Nephron (organoid): ENCODE data around the gene ATCAY.
"Not testable (repeated sequence)": the region's sequence is repeated elsewhere in the genome, so short reads cannot be mapped to it uniquely, and the experiment has no call there.

Source experiments
- H3K27ac Mint-ChIP-seq, 3 experiments: 2 replicates each; pipeline ENCODE4 v1.8.0; 2020; ENCODE audit warnings: mixed read lengths in 3 of 3, mild to moderate bottlenecking in 2 of 3, moderate library complexity in 1 of 3
- H3K27me3 Mint-ChIP-seq: 2 replicates; pipeline ENCODE4 v1.8.0; 2021; ENCODE audit warnings: low read depth, mild to moderate bottlenecking, moderate library complexity, mixed read lengths
- H3K36me3 Mint-ChIP-seq: 2 replicates; pipeline ENCODE4 v1.8.0; 2020; ENCODE audit warnings: low read depth, mixed read lengths
- H3K4me1 Mint-ChIP-seq: 2 replicates; pipeline ENCODE4 v1.8.0; 2020; ENCODE audit warnings: mixed read lengths
- H3K4me3 Mint-ChIP-seq, 3 experiments: 2 replicates each; pipeline ENCODE4 v1.8.0; 2020; ENCODE audit warnings: mild to moderate bottlenecking in 3 of 3, mixed read lengths in 3 of 3, moderate library complexity in 2 of 3
- H3K9me3 Mint-ChIP-seq: 2 replicates; pipeline ENCODE4 v1.8.0; 2020; ENCODE audit warnings: mixed read lengths
- TF ChIP-seq, protein P1 (sequence below), 3 experiments: fragments of 200-600 bp; sonication (generic); IDR thresholded peaks; one replicate each; pipeline ENCODE4 v1.5.0; 2021; ENCODE audit warnings: antibody characterized with exemption in 3 of 3; ENCODE audit not compliant: unreplicated experiment in 3 of 3

The ATCAY gene

GRCh38 chr19:3890591-3890990, 10.1 kb downstream of the ATCAY start:
- Mint-ChIP-seq H3K9me3 (no peaks in the 10 kb centered on the region), H3K4me3 (no peak overlapping the region), H3K4me1 (no peaks in the 10 kb centered on the region), H3K27me3 (peaks cover 22% of the 10 kb centered on the region), H3K27ac (no peak overlapping the region), H3K36me3 (no peaks in the 10 kb centered on the region)
- TF ChIP-seq, protein P1, sequence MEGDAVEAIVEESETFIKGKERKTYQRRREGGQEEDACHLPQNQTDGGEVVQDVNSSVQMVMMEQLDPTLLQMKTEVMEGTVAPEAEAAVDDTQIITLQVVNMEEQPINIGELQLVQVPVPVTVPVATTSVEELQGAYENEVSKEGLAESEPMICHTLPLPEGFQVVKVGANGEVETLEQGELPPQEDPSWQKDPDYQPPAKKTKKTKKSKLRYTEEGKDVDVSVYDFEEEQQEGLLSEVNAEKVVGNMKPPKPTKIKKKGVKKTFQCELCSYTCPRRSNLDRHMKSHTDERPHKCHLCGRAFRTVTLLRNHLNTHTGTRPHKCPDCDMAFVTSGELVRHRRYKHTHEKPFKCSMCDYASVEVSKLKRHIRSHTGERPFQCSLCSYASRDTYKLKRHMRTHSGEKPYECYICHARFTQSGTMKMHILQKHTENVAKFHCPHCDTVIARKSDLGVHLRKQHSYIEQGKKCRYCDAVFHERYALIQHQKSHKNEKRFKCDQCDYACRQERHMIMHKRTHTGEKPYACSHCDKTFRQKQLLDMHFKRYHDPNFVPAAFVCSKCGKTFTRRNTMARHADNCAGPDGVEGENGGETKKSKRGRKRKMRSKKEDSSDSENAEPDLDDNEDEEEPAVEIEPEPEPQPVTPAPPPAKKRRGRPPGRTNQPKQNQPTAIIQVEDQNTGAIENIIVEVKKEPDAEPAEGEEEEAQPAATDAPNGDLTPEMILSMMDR (IDR thresholded peaks at IDR 0.05; ENCODE audit: unreplicated experiment in 3 of 3) = no peak

GRCh38 chr19:3893509-3894179, 13.2 kb downstream of the ATCAY start:
- H3K4me3 Mint-ChIP-seq = no peak overlapping the region
- no peaks in the 10 kb centered on the region for H3K9me3 Mint-ChIP-seq
- no peaks in the 10 kb centered on the region for H3K36me3 Mint-ChIP-seq
- TF ChIP-seq, protein P1 (IDR thresholded peaks at IDR 0.05; ENCODE audit: unreplicated experiment in 3 of 3) = no peak
- peaks cover 15% of the 10 kb centered on the region for H3K27me3 Mint-ChIP-seq
- H3K4me1 Mint-ChIP-seq = no peaks in the 10 kb centered on the region
- H3K27ac Mint-ChIP-seq = no peak overlapping the region

GRCh38 chr19:3894959-3895358, 14.5 kb downstream of the ATCAY start:
- peaks cover 17% of the 10 kb centered on the region for H3K27me3 Mint-ChIP-seq
- not testable (repeated sequence) for H3K4me3 Mint-ChIP-seq, H3K9me3 Mint-ChIP-seq, H3K4me1 Mint-ChIP-seq, H3K27ac Mint-ChIP-seq, H3K36me3 Mint-ChIP-seq

- TF ChIP-seq, protein P1 (IDR thresholded peaks at IDR 0.05; ENCODE audit: unreplicated experiment in 3 of 3) = no peak
- Mint-ChIP-seq H3K27me3 (peaks cover 22% of the 10 kb centered on the region), H3K9me3 (peaks cover 3% of the 10 kb centered on the region), H3K27ac (no peak overlapping the region), H3K4me1 (no peaks in the 10 kb centered on the region), H3K4me3 (no peak overlapping the region), H3K36me3 (no peaks in the 10 kb centered on the region)
Observed at GRCh38 chr19:3895788-3896187, 15.3 kb downstream of the ATCAY start.

GRCh38 chr19:3897936-3898335, 17.5 kb downstream of the ATCAY start:
- TF ChIP-seq, protein P1 (IDR thresholded peaks at IDR 0.05; ENCODE audit: unreplicated experiment in 3 of 3) = no peak
- no peaks in the 10 kb centered on the region for H3K36me3 Mint-ChIP-seq
- no peak overlapping the region for H3K27ac Mint-ChIP-seq
- peaks cover 3% of the 10 kb centered on the region for H3K9me3 Mint-ChIP-seq
- H3K4me3 Mint-ChIP-seq = no peak overlapping the region
- H3K4me1 Mint-ChIP-seq = no peaks in the 10 kb centered on the region
- H3K27me3 Mint-ChIP-seq = peaks cover 15% of the 10 kb centered on the region

- TF ChIP-seq, protein P1 (IDR thresholded peaks at IDR 0.05; ENCODE audit: unreplicated experiment in 3 of 3) = no peak
- Mint-ChIP-seq H3K36me3 (no peaks in the 10 kb centered on the region), H3K9me3 (peaks cover 3% of the 10 kb centered on the region), H3K4me3 (no peak overlapping the region), H3K27ac (no peak overlapping the region), H3K4me1 (no peaks in the 10 kb centered on the region), H3K27me3 (peaks cover 15% of the 10 kb centered on the region)
Observed at GRCh38 chr19:3898426-3898825, 17.9 kb downstream of the ATCAY start.
